Kidney (tissue), 14 donors: ENCODE measurements around the gene TMEM184A. TPM values are rescaled to one million over a fixed set of nuclear protein-coding genes. Genes with fewer than 3 reads are reported as not detected.

ENCODE experiments used
- DNase-seq, 5 donors: peaks; one replicate each; pipeline ENCODE4 v3.0.0-alpha.2; 2013 to 2020
- FAIRE-seq: peaks from 2 replicates; lab custom pipeline; 2012; peaks lifted over from hg19 to GRCh38; lab: Jason Lieb, UNC
- H3K27ac ChIP-seq, 2 donors: one replicate each; pipeline ENCODE4 v1.7.0; 2013; ENCODE audit warnings: low read depth in 2 of 2, low read length in 2 of 2, inconsistent platforms in 1 of 2
- H3K27me3 ChIP-seq: one replicate; pipeline ENCODE4 v1.7.1; 2013; ENCODE audit warnings: low read length, inconsistent platforms; ENCODE audit not compliant: control insufficient read depth, insufficient read depth
- H3K36me3 ChIP-seq, 3 donors: one replicate each; pipeline versions ENCODE4 v1.7.0 to v1.7.1; 2013; ENCODE audit warnings: low read length in 3 of 3, control low read depth in 1 of 3, inconsistent platforms in 1 of 3; ENCODE audit not compliant: insufficient read depth in 3 of 3, control insufficient read depth in 2 of 3
- H3K4me1 ChIP-seq, 3 donors: one replicate each; pipeline versions ENCODE4 v1.7.0 to v1.7.1; 2013; ENCODE audit warnings: low read length in 3 of 3, inconsistent platforms in 1 of 3, low read depth in 1 of 3; ENCODE audit not compliant: control insufficient read depth in 2 of 3, insufficient read depth in 2 of 3
- H3K4me3 ChIP-seq, 3 donors: one replicate each; pipeline versions ENCODE4 v1.7.0 to v1.8.1; 2013; ENCODE audit warnings: low read length in 3 of 3, control low read depth in 1 of 3, inconsistent platforms in 1 of 3
- H3K9ac ChIP-seq, 3 donors: one replicate each; pipeline versions ENCODE4 v1.7.0 to v1.7.1; 2013; ENCODE audit warnings: low read length in 3 of 3, control low read depth in 1 of 3, inconsistent platforms in 1 of 3
- H3K9me3 ChIP-seq, 3 donors: one replicate each; pipeline versions ENCODE4 v1.7.0 to v1.7.1; 2013; ENCODE audit warnings: low read length in 3 of 3, control low read depth in 1 of 3, inconsistent platforms in 1 of 3; ENCODE audit not compliant: control insufficient read depth in 2 of 3, insufficient read depth in 1 of 3
- intact Hi-C: fragments of 100-400 bp; cut with DNase I; formaldehyde crosslinking; loops from one replicate; pipeline ENCODE4 v1.11.1; 2022
- polyA plus RNA-seq: library from polyadenylated mRNA; stranded (reverse); fragments of 350-450 nt; fragmentation: Illumina TruSeq; extraction: RNeasy Lipid Tissue Mini Kit (QIAGEN cat#74804); gene quantifications from one replicate; pipeline ENCODE4 v1.2.3, GENCODE V29; 2014; ENCODE audit warnings: low read depth, low replicate concordance; ENCODE audit not compliant: insufficient read depth
- total RNA-seq: library from RNA; stranded (reverse); fragmentation: NEBNext Ultra II Directional; extraction: Animal tissue kit (Norgen Biotek cat#: 25700); gene quantifications from one replicate; pipeline ENCODE4 v1.2.1, GENCODE V29; 2021
- TF ChIP-seq, protein P1 (sequence below): IDR thresholded peaks from 3 replicates; pipeline ENCODE4 v1.5.1; 2012; ENCODE audit warnings: mild to moderate bottlenecking, moderate library complexity, borderline replicate concordance; ENCODE audit not compliant: insufficient read depth; ENCODE audit errors: extremely low read depth
- donor health status: control.
- donor health status: control.
- donor health status: control.
- donor health status: control.
- donor health status: control.
- donor health status: DM: yes; HTN: yes; CAD: no.
- donor health status: Normal renal cell carcinoma (clear cell type).

TMEM184A gene
- total and polyA plus RNA-seq, 2 donors from 2014 or later, result 6.8 to 11.0 TPM

DNA sequence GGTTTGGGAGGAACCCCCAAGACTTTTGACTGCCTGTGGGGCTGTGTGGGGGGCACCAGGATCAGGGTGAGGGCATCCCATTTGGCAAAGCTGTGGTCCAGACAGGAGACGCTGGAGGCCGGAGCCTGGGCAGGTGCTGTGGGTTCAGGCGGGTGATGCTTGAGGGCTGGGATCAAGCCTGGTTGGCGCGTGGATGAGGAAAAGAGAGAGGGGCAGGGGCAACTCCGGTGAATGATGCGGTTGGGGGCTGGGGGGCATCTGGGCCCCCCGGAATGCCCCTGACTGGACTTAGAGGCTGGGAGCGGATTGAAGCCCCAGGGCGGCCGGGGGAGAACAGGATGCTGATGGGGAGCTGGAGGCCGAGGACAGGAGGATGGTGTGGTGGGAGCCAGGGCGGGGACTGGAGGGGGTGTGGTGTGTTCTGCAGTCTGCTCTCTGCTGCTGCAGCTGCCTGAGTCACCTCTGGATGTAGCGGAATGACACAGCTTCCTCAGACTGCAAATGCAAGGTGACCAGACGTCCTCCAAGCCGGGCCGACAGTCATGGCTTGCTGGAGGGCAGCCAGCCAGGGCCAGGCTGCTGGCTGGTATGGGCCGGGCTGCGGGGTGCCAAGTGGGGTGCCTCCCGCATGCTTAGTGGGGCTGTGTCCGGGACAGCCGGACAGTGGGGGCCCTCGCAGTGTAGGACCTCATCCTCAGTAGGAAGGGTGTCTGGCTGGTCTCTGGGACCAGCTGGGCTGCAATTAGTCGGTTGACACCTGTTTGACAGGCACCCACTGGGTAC, 22.3 kb downstream of the TMEM184A start:
- intact Hi-C loops, result no loop called here
- peak overlapping the region in 2 of 3 donors; percentile 74 to 93 for H3K9ac ChIP-seq
- peak overlapping the region in 1 of 3 donors; percentile 71 for H3K4me3 ChIP-seq
- H3K4me1 ChIP-seq, result peaks cover 0 to 35% (median 22%) of the 10 kb centered on the region in 3 donors
- FAIRE-seq (no peak), DNase-seq (peak in 4 of 5 donors; percentile 34 to 90 (median 64))
- peaks cover 0 to 3% (median 0%) of the 10 kb centered on the region in 3 donors for H3K36me3 ChIP-seq
- H3K9me3 ChIP-seq, result no peaks in the 10 kb centered on the region
- H3K27me3 ChIP-seq, result no peaks in the 10 kb centered on the region
- peak overlapping the region; percentile 98 for H3K27ac ChIP-seq
- TF ChIP-seq, protein P1, sequence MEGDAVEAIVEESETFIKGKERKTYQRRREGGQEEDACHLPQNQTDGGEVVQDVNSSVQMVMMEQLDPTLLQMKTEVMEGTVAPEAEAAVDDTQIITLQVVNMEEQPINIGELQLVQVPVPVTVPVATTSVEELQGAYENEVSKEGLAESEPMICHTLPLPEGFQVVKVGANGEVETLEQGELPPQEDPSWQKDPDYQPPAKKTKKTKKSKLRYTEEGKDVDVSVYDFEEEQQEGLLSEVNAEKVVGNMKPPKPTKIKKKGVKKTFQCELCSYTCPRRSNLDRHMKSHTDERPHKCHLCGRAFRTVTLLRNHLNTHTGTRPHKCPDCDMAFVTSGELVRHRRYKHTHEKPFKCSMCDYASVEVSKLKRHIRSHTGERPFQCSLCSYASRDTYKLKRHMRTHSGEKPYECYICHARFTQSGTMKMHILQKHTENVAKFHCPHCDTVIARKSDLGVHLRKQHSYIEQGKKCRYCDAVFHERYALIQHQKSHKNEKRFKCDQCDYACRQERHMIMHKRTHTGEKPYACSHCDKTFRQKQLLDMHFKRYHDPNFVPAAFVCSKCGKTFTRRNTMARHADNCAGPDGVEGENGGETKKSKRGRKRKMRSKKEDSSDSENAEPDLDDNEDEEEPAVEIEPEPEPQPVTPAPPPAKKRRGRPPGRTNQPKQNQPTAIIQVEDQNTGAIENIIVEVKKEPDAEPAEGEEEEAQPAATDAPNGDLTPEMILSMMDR, result no peak

DNA sequence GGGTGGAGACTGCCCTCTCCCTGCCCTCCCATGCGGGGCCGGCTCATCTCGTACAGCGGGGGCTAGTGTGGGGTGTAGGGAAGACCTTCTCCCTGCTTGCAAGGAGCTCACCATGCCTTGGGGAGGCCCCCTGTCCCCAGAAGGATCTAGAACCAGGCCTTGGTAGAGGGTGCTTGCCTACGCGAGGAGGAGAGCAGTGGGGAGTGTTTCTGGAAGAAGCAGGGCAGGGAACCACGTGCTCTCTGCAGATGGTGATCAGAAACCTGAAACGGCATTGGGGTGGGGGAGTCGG, 22.8 kb downstream of the TMEM184A start:
- Histone ChIP-seq H3K9me3 (no peaks in the 10 kb centered on the region), H3K27ac (peak overlapping the region; percentile 98), H3K36me3 (peaks cover 0 to 3% (median 0%) of the 10 kb centered on the region in 3 donors), H3K27me3 (no peaks in the 10 kb centered on the region), H3K4me3 (peak overlapping the region in 2 of 3 donors; percentile 12 to 71), H3K9ac (peak overlapping the region in 2 of 3 donors; percentile 74 to 93), H3K4me1 (peaks cover 0 to 35% (median 22%) of the 10 kb centered on the region in 3 donors)
- FAIRE-seq (no peak), DNase-seq (no peak)
- TF ChIP-seq, protein P1, result no peak
- intact Hi-C loops, result no loop called here

DNA sequence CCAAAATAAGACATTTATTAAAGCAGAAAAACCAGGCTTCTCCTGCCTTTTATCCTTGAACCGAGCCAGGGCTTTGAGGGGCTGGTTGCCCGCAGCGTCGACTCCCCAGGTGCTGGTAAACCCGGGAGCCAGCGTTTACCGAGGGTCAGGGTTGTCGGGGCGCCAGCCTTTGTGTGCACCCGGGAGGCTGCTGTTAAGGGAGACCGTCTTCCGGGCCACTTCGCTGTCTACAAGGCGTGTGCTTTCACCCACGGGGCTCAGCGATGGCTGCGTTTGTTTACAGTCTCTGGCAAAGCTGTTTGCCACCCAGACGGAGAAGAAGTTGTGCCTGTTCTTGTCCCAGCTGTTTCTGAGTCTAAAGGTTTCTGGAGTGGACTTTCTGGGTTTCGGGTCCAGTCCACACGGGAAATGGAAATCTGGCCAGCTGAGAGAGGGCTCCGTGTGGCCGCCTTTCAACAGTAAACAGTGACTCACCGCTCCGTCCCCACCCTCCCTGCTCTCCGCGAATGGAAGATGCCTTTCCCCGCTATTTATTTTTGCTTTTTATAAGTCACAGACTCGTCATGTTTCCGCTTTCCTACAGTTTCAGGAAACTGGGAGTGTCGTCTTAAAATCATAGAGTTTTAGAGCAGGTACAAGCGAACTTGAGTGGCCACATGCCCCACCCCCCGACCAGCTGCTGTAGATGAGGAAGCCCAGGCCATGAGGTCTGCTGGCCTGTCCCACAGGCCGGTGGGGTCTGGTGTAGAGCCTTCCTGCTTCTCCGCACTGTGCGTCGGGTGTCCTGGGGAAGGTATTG, 23.4 kb downstream of the TMEM184A start:
- peak overlapping the region in 2 of 3 donors; percentile 64 to 71 for H3K4me3 ChIP-seq
- intact Hi-C loops, result no loop called here
- TF ChIP-seq, protein P1, result no peak
- peaks cover 0 to 31% (median 22%) of the 10 kb centered on the region in 3 donors for H3K4me1 ChIP-seq
- FAIRE-seq (peak; percentile 72), DNase-seq (peak in 4 of 5 donors; percentile 43 to 94 (median 72))
- H3K9ac ChIP-seq, result peak overlapping the region in 2 of 3 donors; percentile 74 to 93
- H3K27me3 ChIP-seq, result no peaks in the 10 kb centered on the region
- H3K36me3 ChIP-seq, result peaks cover 0 to 3% (median 0%) of the 10 kb centered on the region in 3 donors
- H3K27ac ChIP-seq, result peak overlapping the region; percentile 98
- no peaks in the 10 kb centered on the region for H3K9me3 ChIP-seq
